ENCODE data around the gene PHB1. TPM values are rescaled to one million over a fixed set of nuclear protein-coding genes. Genes with fewer than 3 reads are reported as not detected.
"Not testable (repeated sequence)": the region's sequence is repeated elsewhere in the genome, so short reads cannot be mapped to it uniquely, and the experiment has no call there.

The PHB1 gene
- total and polyA plus RNA-seq, 2 donors: 59.9 to 98.4 TPM

GRCh38 chr17:49365126-49365525 is 49.6 kb downstream of the PHB1 start:
- H3K36me3 ChIP-seq (ENCODE audit: control insufficient read depth in 2 of 2, insufficient read depth in 2 of 2, low read length in 1 of 2); H3K27ac ChIP-seq (ENCODE audit: low read depth in 1 of 2, low read length in 1 of 2); DNase-seq (ENCODE audit: low read depth in 6 of 9, low spot score in 9 of 9); H3K27me3 ChIP-seq (ENCODE audit: control insufficient read depth in 2 of 2, insufficient read depth in 1 of 2, low read length in 1 of 2); H3K9me3 ChIP-seq (ENCODE audit: control insufficient read depth in 2 of 2, insufficient read depth in 1 of 2, low read length in 1 of 2); H3K4me3 ChIP-seq (ENCODE audit: low read length in 2 of 2): not testable (repeated sequence)
- 97% methylated on average over 10 of the region's 10 CpGs for WGBS
- peaks cover 10 to 28% of the 10 kb centered on the region in 2 donors for H3K4me1 ChIP-seq (ENCODE audit: control insufficient read depth in 2 of 2, insufficient read depth in 2 of 2, low read length in 2 of 2)

- 98% methylated on average over 2 of the region's 2 CpGs for WGBS
- Histone ChIP-seq H3K27ac (ENCODE audit: low read depth in 1 of 2, low read length in 1 of 2) (no peak overlapping the region), H3K4me1 (ENCODE audit: control insufficient read depth in 2 of 2, insufficient read depth in 2 of 2, low read length in 2 of 2) (peaks cover 18 to 33% of the 10 kb centered on the region in 2 donors), H3K27me3 (ENCODE audit: control insufficient read depth in 2 of 2, insufficient read depth in 1 of 2, low read length in 1 of 2) (no peaks in the 10 kb centered on the region), H3K4me3 (ENCODE audit: low read length in 2 of 2) (no peak overlapping the region), H3K36me3 (ENCODE audit: control insufficient read depth in 2 of 2, insufficient read depth in 2 of 2, low read length in 1 of 2) (no peaks in the 10 kb centered on the region), H3K9me3 (ENCODE audit: control insufficient read depth in 2 of 2, insufficient read depth in 1 of 2, low read length in 1 of 2) (no peaks in the 10 kb centered on the region)
- DNase-seq (ENCODE audit: low read depth in 6 of 9, low spot score in 9 of 9): no peak
Observed at GRCh38 chr17:49364119-49364518, 50.6 kb downstream of the PHB1 start.

- Histone ChIP-seq H3K9me3 (ENCODE audit: control insufficient read depth in 2 of 2, insufficient read depth in 1 of 2, low read length in 1 of 2) (no peaks in the 10 kb centered on the region), H3K36me3 (ENCODE audit: control insufficient read depth in 2 of 2, insufficient read depth in 2 of 2, low read length in 1 of 2) (no peaks in the 10 kb centered on the region), H3K27ac (ENCODE audit: low read depth in 1 of 2, low read length in 1 of 2) (no peak overlapping the region), H3K4me3 (ENCODE audit: low read length in 2 of 2) (no peak overlapping the region), H3K4me1 (ENCODE audit: control insufficient read depth in 2 of 2, insufficient read depth in 2 of 2, low read length in 2 of 2) (peaks cover 22 to 36% of the 10 kb centered on the region in 2 donors), H3K27me3 (ENCODE audit: control insufficient read depth in 2 of 2, insufficient read depth in 1 of 2, low read length in 1 of 2) (no peaks in the 10 kb centered on the region)
- WGBS: 99% methylated on average over 4 of the region's 4 CpGs
- DNase-seq (ENCODE audit: low read depth in 6 of 9, low spot score in 9 of 9): no peak
Observed at GRCh38 chr17:49363251-49363650, 51.4 kb downstream of the PHB1 start.

- H3K36me3 ChIP-seq (ENCODE audit: control insufficient read depth in 2 of 2, insufficient read depth in 2 of 2, low read length in 1 of 2): peaks cover 0 to 1% of the 10 kb centered on the region in 2 donors
- no peak for DNase-seq (ENCODE audit: low read depth in 6 of 9, low spot score in 9 of 9)
- peak overlapping the region; percentile 27 to 95 for H3K27ac ChIP-seq (ENCODE audit: low read depth in 1 of 2, low read length in 1 of 2)
- H3K9me3 ChIP-seq (ENCODE audit: control insufficient read depth in 2 of 2, insufficient read depth in 1 of 2, low read length in 1 of 2): no peaks in the 10 kb centered on the region
- no peaks in the 10 kb centered on the region for H3K27me3 ChIP-seq (ENCODE audit: control insufficient read depth in 2 of 2, insufficient read depth in 1 of 2, low read length in 1 of 2)
- 38% methylated on average over 10 of the region's 10 CpGs for WGBS
- peaks cover 27 to 41% of the 10 kb centered on the region in 2 donors for H3K4me1 ChIP-seq (ENCODE audit: control insufficient read depth in 2 of 2, insufficient read depth in 2 of 2, low read length in 2 of 2)
- H3K4me3 ChIP-seq (ENCODE audit: low read length in 2 of 2): peak overlapping the region; percentile 31 to 75
Observed at GRCh38 chr17:49362723-49363117, 52.0 kb downstream of the PHB1 start.

- peak within 1 kb of the TSS; percentile 95 to 99 for H3K27ac ChIP-seq (ENCODE audit: low read depth in 1 of 2, low read length in 1 of 2)
- DNase-seq (ENCODE audit: low read depth in 6 of 9, low spot score in 9 of 9): peak; percentile 78 to 98 (median 93)
- H3K36me3 ChIP-seq (ENCODE audit: control insufficient read depth in 2 of 2, insufficient read depth in 2 of 2, low read length in 1 of 2): peaks cover 0 to 2% of the 10 kb centered on the region in 2 donors
- peaks cover 30 to 45% of the 10 kb centered on the region in 2 donors for H3K4me1 ChIP-seq (ENCODE audit: control insufficient read depth in 2 of 2, insufficient read depth in 2 of 2, low read length in 2 of 2)
- no peaks in the 10 kb centered on the region for H3K9me3 ChIP-seq (ENCODE audit: control insufficient read depth in 2 of 2, insufficient read depth in 1 of 2, low read length in 1 of 2)
- under 1% methylated on average over 106 of the region's 106 CpGs for WGBS
- peak within 1 kb of the TSS; percentile 75 to 87 for H3K4me3 ChIP-seq (ENCODE audit: low read length in 2 of 2)
- H3K27me3 ChIP-seq (ENCODE audit: control insufficient read depth in 2 of 2, insufficient read depth in 1 of 2, low read length in 1 of 2): no peaks in the 10 kb centered on the region
Observed at GRCh38 chr17:49361902-49362722, 52.6 kb downstream of the PHB1 start, which contains the start of gene ZNF652. Gene ZNF652, minus strand, starts transcription at chr17:49362250. Its CDS starts 44,525 bp downstream, at chr17:49317725.

GRCh38 chr17:49361129-49361901 is 53.4 kb downstream of the PHB1 start:
- Histone ChIP-seq H3K4me3 (ENCODE audit: low read length in 2 of 2) (peak overlapping the region; percentile 75 to 87), H3K27ac (ENCODE audit: low read depth in 1 of 2, low read length in 1 of 2) (peak overlapping the region; percentile 95 to 99), H3K36me3 (ENCODE audit: control insufficient read depth in 2 of 2, insufficient read depth in 2 of 2, low read length in 1 of 2) (peaks cover 0 to 2% of the 10 kb centered on the region in 2 donors), H3K4me1 (ENCODE audit: control insufficient read depth in 2 of 2, insufficient read depth in 2 of 2, low read length in 2 of 2) (peaks cover 30 to 45% of the 10 kb centered on the region in 2 donors), H3K27me3 (ENCODE audit: control insufficient read depth in 2 of 2, insufficient read depth in 1 of 2, low read length in 1 of 2) (no peaks in the 10 kb centered on the region), H3K9me3 (ENCODE audit: control insufficient read depth in 2 of 2, insufficient read depth in 1 of 2, low read length in 1 of 2) (no peaks in the 10 kb centered on the region)
- WGBS: under 1% methylated on average over 52 of the region's 52 CpGs
- peak; percentile 78 to 95 (median 90) for DNase-seq (ENCODE audit: low read depth in 6 of 9, low spot score in 9 of 9)

GRCh38 chr17:49360796-49361128 is 53.9 kb downstream of the PHB1 start:
- H3K27me3 ChIP-seq (ENCODE audit: control insufficient read depth in 2 of 2, insufficient read depth in 1 of 2, low read length in 1 of 2): no peaks in the 10 kb centered on the region
- peaks cover 0 to 2% of the 10 kb centered on the region in 2 donors for H3K36me3 ChIP-seq (ENCODE audit: control insufficient read depth in 2 of 2, insufficient read depth in 2 of 2, low read length in 1 of 2)
- H3K4me3 ChIP-seq (ENCODE audit: low read length in 2 of 2): peak overlapping the region; percentile 75 to 87
- H3K9me3 ChIP-seq (ENCODE audit: control insufficient read depth in 2 of 2, insufficient read depth in 1 of 2, low read length in 1 of 2): no peaks in the 10 kb centered on the region
- H3K4me1 ChIP-seq (ENCODE audit: control insufficient read depth in 2 of 2, insufficient read depth in 2 of 2, low read length in 2 of 2): peaks cover 29 to 40% of the 10 kb centered on the region in 2 donors
- no peak for DNase-seq (ENCODE audit: low read depth in 6 of 9, low spot score in 9 of 9)
- peak overlapping the region; percentile 95 to 99 for H3K27ac ChIP-seq (ENCODE audit: low read depth in 1 of 2, low read length in 1 of 2)
- WGBS: 2% methylated on average over 8 of the region's 8 CpGs

GRCh38 chr17:49359990-49360795 is 54.5 kb downstream of the PHB1 start:
- Histone ChIP-seq H3K27ac (ENCODE audit: low read depth in 1 of 2, low read length in 1 of 2) (peak overlapping the region; percentile 95 to 99), H3K27me3 (ENCODE audit: control insufficient read depth in 2 of 2, insufficient read depth in 1 of 2, low read length in 1 of 2) (no peaks in the 10 kb centered on the region), H3K4me3 (ENCODE audit: low read length in 2 of 2) (peak overlapping the region; percentile 75 to 87), H3K36me3 (ENCODE audit: control insufficient read depth in 2 of 2, insufficient read depth in 2 of 2, low read length in 1 of 2) (peaks cover 0 to 2% of the 10 kb centered on the region in 2 donors), H3K9me3 (ENCODE audit: control insufficient read depth in 2 of 2, insufficient read depth in 1 of 2, low read length in 1 of 2) (no peaks in the 10 kb centered on the region), H3K4me1 (ENCODE audit: control insufficient read depth in 2 of 2, insufficient read depth in 2 of 2, low read length in 2 of 2) (peaks cover 26 to 34% of the 10 kb centered on the region in 2 donors)
- WGBS: 16% methylated on average over 8 of the region's 8 CpGs
- DNase-seq (ENCODE audit: low read depth in 6 of 9, low spot score in 9 of 9): peak in 4 of 9 donors; percentile 19 to 50 (median 28)

Data from thymus (tissue), 11 donors.